GM12878 (cell line): ENCODE data around the gene NBEA.

Experiments used
- BHLHE40 ChIP-seq, 2 experiments: fragments of 450-650 bp in 1 of 2; IDR thresholded peaks; 2 replicates each; pipeline ENCODE4 v1.6.1; 2011 to 2017; ENCODE audit warnings: low read depth in 2 of 2, borderline replicate concordance in 1 of 2, improper control_type of control experiment in 1 of 2, low read length in 1 of 2, mild to moderate bottlenecking in 1 of 2
- CTCF ChIP-seq, 3 experiments: IDR thresholded peaks in 2 of 3; conservative IDR thresholded peaks in 1 of 3; 2 replicates each; pipeline ENCODE4 v1.5.1; 2011; ENCODE audit warnings: low read depth in 3 of 3, low read length in 3 of 3, mild to moderate bottlenecking in 3 of 3, control low read depth in 2 of 3, moderate library complexity in 2 of 3, inconsistent platforms in 1 of 3, mixed read lengths in 1 of 3; ENCODE audit not compliant: control insufficient read depth in 2 of 3, insufficient read depth in 1 of 3; ENCODE audit errors: extremely low read depth in 1 of 3
- IKZF1 ChIP-seq: fragments of 450-650 bp; conservative IDR thresholded peaks from 2 replicates; pipeline ENCODE4 v1.6.1; 2017; ENCODE audit warnings: antibody characterized with exemption, mild to moderate bottlenecking
- NFYA ChIP-seq: IDR thresholded peaks from 2 replicates; pipeline ENCODE4 v1.6.1; 2011; ENCODE audit warnings: low read depth, mild to moderate bottlenecking, low read length, improper control_type of control experiment, borderline replicate concordance
- NR2F1 ChIP-seq: fragments of 450-650 bp; conservative IDR thresholded peaks from 2 replicates; pipeline ENCODE4 v1.6.1; 2017; ENCODE audit warnings: mild to moderate bottlenecking
- RCOR1 ChIP-seq: conservative IDR thresholded peaks from 2 replicates; pipeline ENCODE4 v1.6.1; 2012; ENCODE audit warnings: low read depth, low read length, improper control_type of control experiment
- SIN3A ChIP-seq: IDR thresholded peaks from 2 replicates; pipeline ENCODE4 v1.6.1; 2012; ENCODE audit warnings: low read depth, low read length, improper control_type of control experiment
- SMC3 ChIP-seq: IDR thresholded peaks from 2 replicates; pipeline ENCODE4 v1.6.1; 2011; ENCODE audit warnings: low read length, improper control_type of control experiment, borderline replicate concordance
- USF1 ChIP-seq: IDR thresholded peaks from 2 replicates; pipeline ENCODE4 v1.6.1; 2011; ENCODE audit warnings: borderline replicate concordance, low read depth, mild to moderate bottlenecking, moderate library complexity, mixed read lengths, low read length; ENCODE audit not compliant: insufficient read depth; ENCODE audit errors: extremely low read length
- ZNF384 ChIP-seq: IDR thresholded peaks from 2 replicates; pipeline ENCODE4 v1.6.1; 2012; ENCODE audit warnings: low read depth, mild to moderate bottlenecking, low read length, improper control_type of control experiment, borderline replicate concordance
- TF ChIP-seq, protein P1 (sequence below): fragments of 450-650 bp; IDR thresholded peaks from 2 replicates; pipeline ENCODE4 v1.6.1; 2016; ENCODE audit warnings: mild to moderate bottlenecking
- TF ChIP-seq, protein P2 (sequence below): IDR thresholded peaks from 2 replicates; pipeline ENCODE4 v1.6.1; 2011; ENCODE audit warnings: mild to moderate bottlenecking, low read depth, low read length, moderate library complexity; ENCODE audit not compliant: insufficient replicate concordance

- TF ChIP-seq CTCF (IDR thresholded peaks at IDR 0.05 in 2 of 3, conservative IDR thresholded peaks at IDR 0.05 in 1 of 3; ENCODE audit: control insufficient read depth in 2 of 3, extremely low read depth in 1 of 3, insufficient read depth in 1 of 3, low read depth in 3 of 3, low read length in 3 of 3): no peak
- no peak for TF ChIP-seq SMC3
- no peak for TF ChIP-seq IKZF1
- TF ChIP-seq, protein P1, sequence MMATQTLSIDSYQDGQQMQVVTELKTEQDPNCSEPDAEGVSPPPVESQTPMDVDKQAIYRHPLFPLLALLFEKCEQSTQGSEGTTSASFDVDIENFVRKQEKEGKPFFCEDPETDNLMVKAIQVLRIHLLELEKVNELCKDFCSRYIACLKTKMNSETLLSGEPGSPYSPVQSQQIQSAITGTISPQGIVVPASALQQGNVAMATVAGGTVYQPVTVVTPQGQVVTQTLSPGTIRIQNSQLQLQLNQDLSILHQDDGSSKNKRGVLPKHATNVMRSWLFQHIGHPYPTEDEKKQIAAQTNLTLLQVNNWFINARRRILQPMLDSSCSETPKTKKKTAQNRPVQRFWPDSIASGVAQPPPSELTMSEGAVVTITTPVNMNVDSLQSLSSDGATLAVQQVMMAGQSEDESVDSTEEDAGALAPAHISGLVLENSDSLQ: no peak
- TF ChIP-seq SIN3A: no peak
- no peak for TF ChIP-seq ZNF384
- TF ChIP-seq BHLHE40 (IDR thresholded peaks at IDR 0.05; ENCODE audit: borderline replicate concordance in 1 of 2, low read depth in 2 of 2, low read length in 1 of 2): no peak
- TF ChIP-seq RCOR1: no peak
- no peak for TF ChIP-seq USF1
- no peak for TF ChIP-seq NR2F1
- TF ChIP-seq, protein P2, sequence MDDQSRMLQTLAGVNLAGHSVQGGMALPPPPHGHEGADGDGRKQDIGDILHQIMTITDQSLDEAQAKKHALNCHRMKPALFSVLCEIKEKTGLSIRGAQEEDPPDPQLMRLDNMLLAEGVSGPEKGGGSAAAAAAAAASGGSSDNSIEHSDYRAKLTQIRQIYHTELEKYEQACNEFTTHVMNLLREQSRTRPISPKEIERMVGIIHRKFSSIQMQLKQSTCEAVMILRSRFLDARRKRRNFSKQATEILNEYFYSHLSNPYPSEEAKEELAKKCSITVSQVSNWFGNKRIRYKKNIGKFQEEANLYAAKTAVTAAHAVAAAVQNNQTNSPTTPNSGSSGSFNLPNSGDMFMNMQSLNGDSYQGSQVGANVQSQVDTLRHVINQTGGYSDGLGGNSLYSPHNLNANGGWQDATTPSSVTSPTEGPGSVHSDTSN: no peak
- no peak for TF ChIP-seq NFYA
These were observed 774.1 kb downstream of the NBEA start for GRCh38 chr13:35716186-35716585.
